K562 (cell line): ENCODE results near the gene RSPH1. TPM values are rescaled to one million over a fixed set of nuclear protein-coding genes. Genes with fewer than 3 reads are reported as not detected.

Source experiments
- ASH1L ChIP-seq: fragments of 450-650 bp; IDR thresholded peaks from 2 replicates; pipeline ENCODE4 v1.6.1; 2018; ENCODE audit warnings: borderline replicate concordance, mild to moderate bottlenecking, low read depth; ENCODE audit not compliant: partially characterized antibody
- E2F4 ChIP-seq: sonication (generic); formaldehyde crosslinking; IDR thresholded peaks from 2 replicates; pipeline ENCODE4 v1.8.0; 2022; ENCODE audit warnings: mild to moderate bottlenecking, low read depth, missing genetic modification reagents
- FOXA1 ChIP-seq: fragments of 450-650 bp; IDR thresholded peaks from 2 replicates; pipeline ENCODE4 v1.6.1; 2016; ENCODE audit warnings: mild to moderate bottlenecking, borderline replicate concordance
- HINFP ChIP-seq: fragments of 450-650 bp; conservative IDR thresholded peaks from 2 replicates; pipeline ENCODE4 v1.6.1; 2016; ENCODE audit warnings: missing genetic modification characterization, low read depth, mild to moderate bottlenecking, control low read depth, missing compliant biosample characterization
- HLTF ChIP-seq: fragments of 450-650 bp; IDR thresholded peaks from 2 replicates; pipeline ENCODE4 v1.6.1; 2016
- IRF9 ChIP-seq: fragments of 450-650 bp; IDR thresholded peaks from 2 replicates; pipeline ENCODE4 v1.6.1; 2016; ENCODE audit warnings: missing biosample characterization, missing genetic modification characterization
- MCM7 ChIP-seq, 2 experiments: fragments of 450-650 bp; IDR thresholded peaks; 2 replicates each; pipeline ENCODE4 v1.6.1; 2016 to 2018
- NFIC ChIP-seq: fragments of 450-650 bp; IDR thresholded peaks from 2 replicates; pipeline ENCODE4 v1.6.1; 2017; ENCODE audit warnings: mild to moderate bottlenecking, inconsistent platforms
- RFX1 ChIP-seq: fragments of 450-650 bp; IDR thresholded peaks from 2 replicates; pipeline ENCODE4 v1.6.1; 2016; ENCODE audit warnings: mild to moderate bottlenecking, moderate library complexity
- SMAD4 ChIP-seq: fragments of 250-450 bp; sonication (Bioruptor Pico); conservative IDR thresholded peaks from 2 replicates; pipeline ENCODE4 v1.8.0; 2021; ENCODE audit warnings: inconsistent platforms, mild to moderate bottlenecking, moderate library complexity
- TBL1XR1 ChIP-seq, 2 experiments: IDR thresholded peaks; 2 replicates each; pipeline ENCODE4 v1.6.1; 2012; ENCODE audit warnings: improper control_type of control experiment in 2 of 2, low read length in 2 of 2, mild to moderate bottlenecking in 1 of 2
- polyA plus RNA-seq, 8 experiments: library from polyadenylated mRNA; depleted of rRNA in 4 of 8; stranded (reverse) in 5 of 8; unstranded in 3 of 8; fragments of >200 nt; fragmentation: Nextera tagmentation in 2 of 8; fragmentation: Illumina TruSeq in 1 of 8; extraction: Ambion mirVana in 2 of 8; extraction: Trizol in 1 of 8; gene quantifications; 2 replicates each; pipeline versions ENCODE4 v1.2.1 to v1.2.3, GENCODE V29; 2011 to 2014; ENCODE audit warnings: inconsistent platforms in 1 of 8, missing spikeins in 1 of 8
- total RNA-seq, 7 experiments: library from RNA; depleted of rRNA in 6 of 7; stranded (reverse); fragments of >200 nt in 6 of 7; fragmentation: Illumina TruSeq in 2 of 7; extraction: Trizol in 2 of 7; gene quantifications; 2 replicates each; pipeline versions ENCODE4 v1.2.1 to v1.2.3, GENCODE V29; 2011 to 2021; ENCODE audit warnings: low replicate concordance in 1 of 7
- TF ChIP-seq, protein P1 (sequence below), 3 experiments: fragments of 200-800 bp in 1 of 3; fragments of 250-450 bp in 1 of 3; fragments of 450-650 bp in 1 of 3; sonication (Bioruptor Pico) in 1 of 3; sonication (Bioruptor generic) in 1 of 3; formaldehyde crosslinking in 1 of 3; IDR thresholded peaks; 2 replicates each; pipeline versions ENCODE4 v1.6.1 to v1.8.0; 2016 to 2022; ENCODE audit warnings: mild to moderate bottlenecking in 2 of 3, missing genetic modification characterization in 2 of 3, missing compliant biosample characterization in 1 of 3, moderate library complexity in 1 of 3
- TF ChIP-seq, protein P2 (sequence below): sonication (generic); formaldehyde crosslinking; IDR thresholded peaks from 2 replicates; pipeline ENCODE4 v1.8.1; 2023; ENCODE audit warnings: missing genetic modification reagents, mild to moderate bottlenecking, borderline replicate concordance
- TF ChIP-seq, protein P3 (sequence below), 2 experiments: fragments of 450-650 bp; conservative IDR thresholded peaks; 2 replicates each; pipeline ENCODE4 v1.6.1; 2017; ENCODE audit warnings: mild to moderate bottlenecking in 2 of 2, moderate library complexity in 2 of 2

The RSPH1 gene
- total and polyA plus RNA-seq, 9 of the 15 experiments (the other 6 are each of a cell fraction or from before 2014, with no cell fraction given) = 0.17 TPM; not detected in 8

- TF ChIP-seq, protein P1, sequence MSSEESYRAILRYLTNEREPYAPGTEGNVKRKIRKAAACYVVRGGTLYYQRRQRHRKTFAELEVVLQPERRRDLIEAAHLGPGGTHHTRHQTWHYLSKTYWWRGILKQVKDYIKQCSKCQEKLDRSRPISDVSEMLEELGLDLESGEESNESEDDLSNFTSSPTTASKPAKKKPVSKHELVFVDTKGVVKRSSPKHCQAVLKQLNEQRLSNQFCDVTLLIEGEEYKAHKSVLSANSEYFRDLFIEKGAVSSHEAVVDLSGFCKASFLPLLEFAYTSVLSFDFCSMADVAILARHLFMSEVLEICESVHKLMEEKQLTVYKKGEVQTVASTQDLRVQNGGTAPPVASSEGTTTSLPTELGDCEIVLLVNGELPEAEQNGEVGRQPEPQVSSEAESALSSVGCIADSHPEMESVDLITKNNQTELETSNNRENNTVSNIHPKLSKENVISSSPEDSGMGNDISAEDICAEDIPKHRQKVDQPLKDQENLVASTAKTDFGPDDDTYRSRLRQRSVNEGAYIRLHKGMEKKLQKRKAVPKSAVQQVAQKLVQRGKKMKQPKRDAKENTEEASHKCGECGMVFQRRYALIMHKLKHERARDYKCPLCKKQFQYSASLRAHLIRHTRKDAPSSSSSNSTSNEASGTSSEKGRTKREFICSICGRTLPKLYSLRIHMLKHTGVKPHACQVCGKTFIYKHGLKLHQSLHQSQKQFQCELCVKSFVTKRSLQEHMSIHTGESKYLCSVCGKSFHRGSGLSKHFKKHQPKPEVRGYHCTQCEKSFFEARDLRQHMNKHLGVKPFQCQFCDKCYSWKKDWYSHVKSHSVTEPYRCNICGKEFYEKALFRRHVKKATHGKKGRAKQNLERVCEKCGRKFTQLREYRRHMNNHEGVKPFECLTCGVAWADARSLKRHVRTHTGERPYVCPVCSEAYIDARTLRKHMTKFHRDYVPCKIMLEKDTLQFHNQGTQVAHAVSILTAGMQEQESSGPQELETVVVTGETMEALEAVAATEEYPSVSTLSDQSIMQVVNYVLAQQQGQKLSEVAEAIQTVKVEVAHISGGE (CRISPR knock-in tag; IDR thresholded peaks at IDR 0.05) = no peak
- TF ChIP-seq ASH1L (no peak), SMAD4 (CRISPR knock-in tag) (peak; percentile 61; the same call in 1 of the 2 replicates), MCM7 (IDR thresholded peaks at IDR 0.05) (no peak), HLTF (no peak), NFIC (no peak), FOXA1 (no peak), E2F4 (CRISPR knock-in tag) (no peak), IRF9 (tag) (no peak), TBL1XR1 (IDR thresholded peaks at IDR 0.05; ENCODE audit: low read length in 2 of 2) (no peak), RFX1 (no peak), HINFP (tag) (no peak)
- TF ChIP-seq, protein P2, sequence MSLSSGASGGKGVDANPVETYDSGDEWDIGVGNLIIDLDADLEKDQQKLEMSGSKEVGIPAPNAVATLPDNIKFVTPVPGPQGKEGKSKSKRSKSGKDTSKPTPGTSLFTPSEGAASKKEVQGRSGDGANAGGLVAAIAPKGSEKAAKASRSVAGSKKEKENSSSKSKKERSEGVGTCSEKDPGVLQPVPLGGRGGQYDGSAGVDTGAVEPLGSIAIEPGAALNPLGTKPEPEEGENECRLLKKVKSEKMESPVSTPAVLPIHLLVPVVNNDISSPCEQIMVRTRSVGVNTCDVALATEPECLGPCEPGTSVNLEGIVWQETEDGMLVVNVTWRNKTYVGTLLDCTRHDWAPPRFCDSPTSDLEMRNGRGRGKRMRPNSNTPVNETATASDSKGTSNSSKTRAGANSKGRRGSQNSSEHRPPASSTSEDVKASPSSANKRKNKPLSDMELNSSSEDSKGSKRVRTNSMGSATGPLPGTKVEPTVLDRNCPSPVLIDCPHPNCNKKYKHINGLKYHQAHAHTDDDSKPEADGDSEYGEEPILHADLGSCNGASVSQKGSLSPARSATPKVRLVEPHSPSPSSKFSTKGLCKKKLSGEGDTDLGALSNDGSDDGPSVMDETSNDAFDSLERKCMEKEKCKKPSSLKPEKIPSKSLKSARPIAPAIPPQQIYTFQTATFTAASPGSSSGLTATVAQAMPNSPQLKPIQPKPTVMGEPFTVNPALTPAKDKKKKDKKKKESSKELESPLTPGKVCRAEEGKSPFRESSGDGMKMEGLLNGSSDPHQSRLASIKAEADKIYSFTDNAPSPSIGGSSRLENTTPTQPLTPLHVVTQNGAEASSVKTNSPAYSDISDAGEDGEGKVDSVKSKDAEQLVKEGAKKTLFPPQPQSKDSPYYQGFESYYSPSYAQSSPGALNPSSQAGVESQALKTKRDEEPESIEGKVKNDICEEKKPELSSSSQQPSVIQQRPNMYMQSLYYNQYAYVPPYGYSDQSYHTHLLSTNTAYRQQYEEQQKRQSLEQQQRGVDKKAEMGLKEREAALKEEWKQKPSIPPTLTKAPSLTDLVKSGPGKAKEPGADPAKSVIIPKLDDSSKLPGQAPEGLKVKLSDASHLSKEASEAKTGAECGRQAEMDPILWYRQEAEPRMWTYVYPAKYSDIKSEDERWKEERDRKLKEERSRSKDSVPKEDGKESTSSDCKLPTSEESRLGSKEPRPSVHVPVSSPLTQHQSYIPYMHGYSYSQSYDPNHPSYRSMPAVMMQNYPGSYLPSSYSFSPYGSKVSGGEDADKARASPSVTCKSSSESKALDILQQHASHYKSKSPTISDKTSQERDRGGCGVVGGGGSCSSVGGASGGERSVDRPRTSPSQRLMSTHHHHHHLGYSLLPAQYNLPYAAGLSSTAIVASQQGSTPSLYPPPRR = no peak
- TF ChIP-seq, protein P3, sequence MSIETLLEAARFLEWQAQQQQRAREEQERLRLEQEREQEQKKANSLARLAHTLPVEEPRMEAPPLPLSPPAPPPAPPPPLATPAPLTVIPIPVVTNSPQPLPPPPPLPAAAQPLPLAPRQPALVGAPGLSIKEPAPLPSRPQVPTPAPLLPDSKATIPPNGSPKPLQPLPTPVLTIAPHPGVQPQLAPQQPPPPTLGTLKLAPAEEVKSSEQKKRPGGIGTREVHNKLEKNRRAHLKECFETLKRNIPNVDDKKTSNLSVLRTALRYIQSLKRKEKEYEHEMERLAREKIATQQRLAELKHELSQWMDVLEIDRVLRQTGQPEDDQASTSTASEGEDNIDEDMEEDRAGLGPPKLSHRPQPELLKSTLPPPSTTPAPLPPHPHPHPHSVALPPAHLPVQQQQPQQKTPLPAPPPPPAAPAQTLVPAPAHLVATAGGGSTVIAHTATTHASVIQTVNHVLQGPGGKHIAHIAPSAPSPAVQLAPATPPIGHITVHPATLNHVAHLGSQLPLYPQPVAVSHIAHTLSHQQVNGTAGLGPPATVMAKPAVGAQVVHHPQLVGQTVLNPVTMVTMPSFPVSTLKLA (conservative IDR thresholded peaks at IDR 0.05) = peak; percentile 33 to 65; a peak in 2 of 4 replicates
Observed at GRCh38 chr21:42544544-42544943, 48.5 kb upstream of the RSPH1 start (continued).
